Caco-2 (cell line): Measurements from ENCODE around the gene EDDM3A. TPM values are rescaled to one million over a fixed set of nuclear protein-coding genes. Genes with fewer than 3 reads are reported as not detected.

Experiments used
- BruUV-seq: library from RNA; stranded (reverse); fragments of 400-500 nt; replicated peaks from 2 replicates; lab custom pipeline; 2021; lab: Mats Ljungman, UMichigan
- CTCF ChIA-PET: fragments of 300-600 bp; sonication (Branson Sonifier 250); formaldehyde crosslinking; loops from one replicate; lab custom pipeline; 2022; ENCODE audit warnings: antibody characterized with exemption; lab: Charles Lee
- POLR2A ChIA-PET: fragments of 300-600 bp; sonication (Branson Sonifier 250); formaldehyde crosslinking; loops from one replicate; lab custom pipeline; 2022; ENCODE audit warnings: antibody characterized with exemption; lab: Charles Lee
- DNase-seq, 2 experiments: peaks; one replicate each; pipeline versions ENCODE4 v3.0.0 to v3.0.0-alpha.2; 2020 to 2022
- H3K27me3 ChIP-seq: replicated peaks from 2 replicates; pipeline ENCODE4 v1.6.0; 2011; ENCODE audit warnings: low read length; ENCODE audit not compliant: control insufficient read depth, insufficient read depth
- H3K36me3 ChIP-seq: 2 replicates; pipeline ENCODE4 v1.5.1; 2011; ENCODE audit warnings: low read length; ENCODE audit not compliant: control insufficient read depth, insufficient read depth
- H3K4me1 ChIP-seq: fragments of 250-450 bp; sonication (Bioruptor Pico); 2 replicates; pipeline ENCODE4 v1.5.1; 2020; ENCODE audit warnings: mild to moderate bottlenecking
- H3K4me3 ChIP-seq: 2 replicates; pipeline ENCODE4 v1.5.1; 2011; ENCODE audit warnings: low read depth, mild to moderate bottlenecking, control low read depth, low read length
- H3K9me3 ChIP-seq: fragments of 250-450 bp; sonication (Bioruptor Pico); 2 replicates; pipeline ENCODE4 v1.5.1; 2020; ENCODE audit warnings: mild to moderate bottlenecking, moderate library complexity
- H3K27ac Mint-ChIP-seq: one replicate; pipeline ENCODE4 v1.8.0; 2022; ENCODE audit warnings: mixed read lengths; ENCODE audit not compliant: unreplicated experiment
- H3K27me3 Mint-ChIP-seq: one replicate; pipeline ENCODE4 v1.8.0; 2022; ENCODE audit warnings: mixed read lengths; ENCODE audit not compliant: insufficient read depth, unreplicated experiment
- H3K36me3 Mint-ChIP-seq: one replicate; pipeline ENCODE4 v1.8.0; 2022; ENCODE audit warnings: mild to moderate bottlenecking, mixed read lengths; ENCODE audit not compliant: insufficient read depth, unreplicated experiment
- H3K4me1 Mint-ChIP-seq: one replicate; pipeline ENCODE4 v1.8.0; 2022; ENCODE audit warnings: low read depth, mixed read lengths; ENCODE audit not compliant: unreplicated experiment
- H3K4me3 Mint-ChIP-seq: one replicate; pipeline ENCODE4 v1.8.0; 2022; ENCODE audit warnings: mild to moderate bottlenecking, moderate library complexity, mixed read lengths; ENCODE audit not compliant: unreplicated experiment
- H3K9me3 Mint-ChIP-seq: one replicate; pipeline ENCODE4 v1.8.0; 2022; ENCODE audit warnings: mixed read lengths; ENCODE audit not compliant: unreplicated experiment
- CTCF ChIP-seq, 2 experiments: fragments of 200-600 bp in 1 of 2; IDR thresholded peaks; 1 replicate in 1 of 2; 2 replicates in 1 of 2; pipeline versions ENCODE4 v1.5.1 to v1.8.0; 2011 to 2022; ENCODE audit warnings: antibody characterized with exemption in 1 of 2, control low read depth in 1 of 2, inconsistent platforms in 1 of 2, low read depth in 1 of 2, low read length in 1 of 2, mild to moderate bottlenecking in 1 of 2, moderate library complexity in 1 of 2; ENCODE audit not compliant: insufficient read depth in 1 of 2, severe bottlenecking in 1 of 2, unreplicated experiment in 1 of 2
- intact Hi-C: fragments of 100-400 bp; cut with micrococcal nuclease; formaldehyde crosslinking; loops from one replicate; pipeline ENCODE4 v1.10.0; 2022; ENCODE audit not compliant: unreplicated experiment
- total RNA-seq: library from RNA; stranded (reverse); gene quantifications from 2 replicates; pipeline ENCODE4 v1.2.3, GENCODE V29; 2022

The EDDM3A gene
- total RNA-seq, 1 experiment from 2014 or later, result not detected

GRCh38 chr14:20787025-20787424 lies 41.3 kb downstream of the EDDM3A start:
- no peak overlapping the region for H3K27ac Mint-ChIP-seq
- POLR2A ChIA-PET, result no interaction called here

GRCh38 chr14:20789230-20789813 lies 43.6 kb downstream of the EDDM3A start:
- H3K27me3 Mint-ChIP-seq, result no peaks in the 10 kb centered on the region
- no TSS peak for BruUV-seq
- no peaks in the 10 kb centered on the region for H3K4me1 Mint-ChIP-seq
- no peaks in the 10 kb centered on the region for H3K36me3 Mint-ChIP-seq
- no peaks in the 10 kb centered on the region for H3K9me3 Mint-ChIP-seq
- DNase-seq, result no peak
- no peak overlapping the region for H3K27ac Mint-ChIP-seq
- no peak for TF ChIP-seq CTCF (IDR thresholded peaks at IDR 0.05; ENCODE audit: insufficient read depth in 1 of 2, low read depth in 1 of 2, low read length in 1 of 2, severe bottlenecking in 1 of 2, unreplicated experiment in 1 of 2)
- CTCF ChIA-PET, result no interaction called here
- no peak overlapping the region for H3K4me3 ChIP-seq
- POLR2A ChIA-PET, result no interaction called here
- no peaks in the 10 kb centered on the region for H3K27me3 ChIP-seq
- H3K4me1 ChIP-seq, result no peaks in the 10 kb centered on the region; the same call in 1 of the 2 replicates
- H3K4me3 Mint-ChIP-seq, result no peak overlapping the region
- no peaks in the 10 kb centered on the region for H3K9me3 ChIP-seq
- H3K36me3 ChIP-seq, result no peaks in the 10 kb centered on the region
- intact Hi-C loops, result no loop called here

More at GRCh38 chr14:20787025-20787424, 41.3 kb downstream of the EDDM3A start:
- H3K9me3 ChIP-seq, result no peaks in the 10 kb centered on the region
- H3K36me3 ChIP-seq, result no peaks in the 10 kb centered on the region
- no peaks in the 10 kb centered on the region for H3K9me3 Mint-ChIP-seq
- CTCF ChIA-PET, result no interaction called here
- intact Hi-C loops, result no loop called here
- no peaks in the 10 kb centered on the region for H3K27me3 ChIP-seq
- DNase-seq, result no peak
- no peak overlapping the region for H3K4me3 ChIP-seq
- no TSS peak for BruUV-seq
- H3K36me3 Mint-ChIP-seq, result no peaks in the 10 kb centered on the region
- no peaks in the 10 kb centered on the region for H3K27me3 Mint-ChIP-seq
- peaks cover 6% of the 10 kb centered on the region for H3K4me1 Mint-ChIP-seq
- no peak for TF ChIP-seq CTCF (IDR thresholded peaks at IDR 0.05; ENCODE audit: insufficient read depth in 1 of 2, low read depth in 1 of 2, low read length in 1 of 2, severe bottlenecking in 1 of 2, unreplicated experiment in 1 of 2)
- peaks cover 8% of the 10 kb centered on the region for H3K4me1 ChIP-seq
- no peak overlapping the region for H3K4me3 Mint-ChIP-seq

- no peak overlapping the region for H3K27ac Mint-ChIP-seq
- ChIA-PET CTCF (no interaction called here), POLR2A (no interaction called here)
- TF ChIP-seq CTCF (IDR thresholded peaks at IDR 0.05; ENCODE audit: insufficient read depth in 1 of 2, low read depth in 1 of 2, low read length in 1 of 2, severe bottlenecking in 1 of 2, unreplicated experiment in 1 of 2), result no peak
- Histone ChIP-seq H3K4me1 (no peaks in the 10 kb centered on the region; the same call in 1 of the 2 replicates), H3K4me3 (no peak overlapping the region), H3K36me3 (no peaks in the 10 kb centered on the region), H3K27me3 (no peaks in the 10 kb centered on the region), H3K9me3 (no peaks in the 10 kb centered on the region)
- H3K9me3 Mint-ChIP-seq, result no peaks in the 10 kb centered on the region
- H3K4me3 Mint-ChIP-seq, result no peak overlapping the region
- intact Hi-C loops, result no loop called here
- H3K4me1 Mint-ChIP-seq, result no peaks in the 10 kb centered on the region
- DNase-seq, result no peak
- H3K36me3 Mint-ChIP-seq, result no peaks in the 10 kb centered on the region
- no peaks in the 10 kb centered on the region for H3K27me3 Mint-ChIP-seq
- BruUV-seq, result no TSS peak
These were observed 44.9 kb downstream of the EDDM3A start for GRCh38 chr14:20790464-20791116.
